ENCODE results near the gene IL23A. TPM values are rescaled to one million over a fixed set of nuclear protein-coding genes. Genes with fewer than 3 reads are reported as not detected.

IL23A gene
- total RNA-seq, 2 experiments from 2014 or later, result 41.3 to 41.5 TPM

- Mint-ChIP-seq H3K9me3 (no peaks in the 10 kb centered on the region), H3K27ac (peak within 1 kb of the TSS; percentile 95), H3K27me3 (no peaks in the 10 kb centered on the region), H3K4me1 (ENCODE audit: low read depth) (peaks cover 20% of the 10 kb centered on the region), H3K4me3 (peak within 1 kb of the TSS; percentile 81), H3K36me3 (ENCODE audit: low read depth) (peaks cover 1% of the 10 kb centered on the region)
- ATAC-seq (no peak), DNase-seq (no peak)
- no peak for TF ChIP-seq CTCF (IDR thresholded peaks at IDR 0.05)
- intact Hi-C loops (cut with micrococcal nuclease), result no loop called here
- ChIA-PET CTCF (interaction anchor here (1.0 to 3.1 kb wide), 4 partner anchors 75 to 102 kb away, joined by 3 to 14 read pairs (median 6); partner anchors contain the start of gene COQ10A), POLR2A (interaction anchor here (0.7 to 6.7 kb wide), 4 partner anchors 14 to 267 kb away, joined by 3 to 63 read pairs (median 4); partner anchors contain the start of genes CNPY2 and CS)
These were observed 23.7 kb downstream of the IL23A start, which contains the start of gene APOF for GRCh38 chr12:56362130-56363059. TSS of gene APOF (minus strand) at chr12:56362857. CDS start at chr12:56362745, 112 bp downstream.

- DNase-seq (no peak), ATAC-seq (no peak)
- Mint-ChIP-seq H3K36me3 (ENCODE audit: low read depth) (no peaks in the 10 kb centered on the region), H3K4me3 (no peak overlapping the region), H3K27ac (no peak overlapping the region), H3K9me3 (no peaks in the 10 kb centered on the region), H3K4me1 (ENCODE audit: low read depth) (no peaks in the 10 kb centered on the region), H3K27me3 (no peaks in the 10 kb centered on the region)
- CTCF ChIA-PET, result interaction anchor here (1.0 kb wide), 1 partner anchor 9 kb away, joined by 3 read pairs; no protein-coding TSS in a partner anchor
- POLR2A ChIA-PET, result no interaction called here
- TF ChIP-seq CTCF (IDR thresholded peaks at IDR 0.05), result no peak
- intact Hi-C loops (cut with micrococcal nuclease), result no loop called here
These were observed 28.3 kb downstream of the IL23A start for GRCh38 chr12:56366948-56367347.

GRCh38 chr12:56373515-56373914, 34.8 kb downstream of the IL23A start:
- no peaks in the 10 kb centered on the region for H3K36me3 Mint-ChIP-seq (ENCODE audit: low read depth)
- no peaks in the 10 kb centered on the region for H3K4me1 Mint-ChIP-seq (ENCODE audit: low read depth)
- intact Hi-C loops (cut with micrococcal nuclease), result no loop called here
- ATAC-seq (no peak), DNase-seq (no peak)
- H3K27ac Mint-ChIP-seq, result no peak overlapping the region
- no peak for TF ChIP-seq CTCF (IDR thresholded peaks at IDR 0.05)
- no peaks in the 10 kb centered on the region for H3K27me3 Mint-ChIP-seq
- H3K4me3 Mint-ChIP-seq, result no peak overlapping the region
- H3K9me3 Mint-ChIP-seq, result peaks cover 5% of the 10 kb centered on the region
- POLR2A ChIA-PET, result interaction anchor here (0.6 kb wide), 1 partner anchor 27 kb away, joined by 3 read pairs; no protein-coding TSS in a partner anchor
- CTCF ChIA-PET, result interaction anchor here (0.6 to 1.3 kb wide), 2 partner anchors 91 to 133 kb away, joined by 3 read pairs; no protein-coding TSS in a partner anchor

- H3K27ac Mint-ChIP-seq, result no peak overlapping the region
- no peak for TF ChIP-seq CTCF (IDR thresholded peaks at IDR 0.05)
- H3K9me3 Mint-ChIP-seq, result peaks cover 5% of the 10 kb centered on the region
- H3K4me1 Mint-ChIP-seq (ENCODE audit: low read depth), result no peaks in the 10 kb centered on the region
- no peaks in the 10 kb centered on the region for H3K27me3 Mint-ChIP-seq
- DNase-seq, result no peak
- H3K4me3 Mint-ChIP-seq, result no peak overlapping the region
- no peaks in the 10 kb centered on the region for H3K36me3 Mint-ChIP-seq (ENCODE audit: low read depth)
- intact Hi-C loops (cut with micrococcal nuclease), result no loop called here
- ChIA-PET CTCF (interaction anchor here (1.5 kb wide), 1 partner anchor 89 kb away, joined by 3 read pairs; no protein-coding TSS in a partner anchor), POLR2A (interaction anchor here (0.7 kb wide), 1 partner anchor 66 kb away, joined by 4 read pairs; no protein-coding TSS in a partner anchor)
- no peak for ATAC-seq
These were observed 36.3 kb downstream of the IL23A start for GRCh38 chr12:56374726-56375597.
